Activated CD4-positive, alpha-beta T cell treated with anti-CD3 and anti-CD28 coated beads, Interleukin-2, amount 50 U/mL, for 16 hours (primary cell): ENCODE data around the gene HCRT.
"Not testable (repeated sequence)": the region's sequence is repeated elsewhere in the genome, so short reads cannot be mapped to it uniquely, and the experiment has no call there.

ENCODE experiments used
- DNase-seq: peaks from one replicate; pipeline ENCODE4 v3.0.0-alpha.2; 2020

HCRT gene

DNA sequence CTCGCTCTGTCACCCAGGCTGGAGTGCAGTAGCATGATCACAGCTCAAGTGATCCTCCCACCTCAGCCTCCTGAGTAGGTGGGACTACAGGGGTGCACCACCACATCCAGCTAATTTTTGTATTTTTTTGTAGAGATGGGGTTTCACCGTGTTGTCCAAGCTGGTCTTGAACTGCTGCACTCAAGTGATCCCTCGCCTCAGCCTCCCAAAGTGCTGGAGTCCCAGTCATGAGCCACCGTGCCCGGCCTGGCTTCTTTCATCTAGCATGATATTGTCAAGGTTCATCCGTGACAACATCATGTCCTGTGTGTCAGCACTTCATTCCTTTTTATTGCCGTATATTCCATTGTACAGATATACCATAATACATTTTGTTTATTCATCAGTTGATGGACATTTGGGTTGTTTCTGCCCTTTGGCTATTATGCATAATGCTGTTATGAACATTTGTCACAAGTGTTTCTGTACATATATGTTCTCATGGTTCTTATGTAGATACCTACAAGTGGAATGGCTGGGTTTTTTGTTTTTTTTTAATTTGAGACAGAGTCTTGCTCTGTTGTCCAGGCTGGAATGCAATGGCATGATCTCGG lies 12.4 kb upstream of the HCRT start:
- no peak for DNase-seq

DNA sequence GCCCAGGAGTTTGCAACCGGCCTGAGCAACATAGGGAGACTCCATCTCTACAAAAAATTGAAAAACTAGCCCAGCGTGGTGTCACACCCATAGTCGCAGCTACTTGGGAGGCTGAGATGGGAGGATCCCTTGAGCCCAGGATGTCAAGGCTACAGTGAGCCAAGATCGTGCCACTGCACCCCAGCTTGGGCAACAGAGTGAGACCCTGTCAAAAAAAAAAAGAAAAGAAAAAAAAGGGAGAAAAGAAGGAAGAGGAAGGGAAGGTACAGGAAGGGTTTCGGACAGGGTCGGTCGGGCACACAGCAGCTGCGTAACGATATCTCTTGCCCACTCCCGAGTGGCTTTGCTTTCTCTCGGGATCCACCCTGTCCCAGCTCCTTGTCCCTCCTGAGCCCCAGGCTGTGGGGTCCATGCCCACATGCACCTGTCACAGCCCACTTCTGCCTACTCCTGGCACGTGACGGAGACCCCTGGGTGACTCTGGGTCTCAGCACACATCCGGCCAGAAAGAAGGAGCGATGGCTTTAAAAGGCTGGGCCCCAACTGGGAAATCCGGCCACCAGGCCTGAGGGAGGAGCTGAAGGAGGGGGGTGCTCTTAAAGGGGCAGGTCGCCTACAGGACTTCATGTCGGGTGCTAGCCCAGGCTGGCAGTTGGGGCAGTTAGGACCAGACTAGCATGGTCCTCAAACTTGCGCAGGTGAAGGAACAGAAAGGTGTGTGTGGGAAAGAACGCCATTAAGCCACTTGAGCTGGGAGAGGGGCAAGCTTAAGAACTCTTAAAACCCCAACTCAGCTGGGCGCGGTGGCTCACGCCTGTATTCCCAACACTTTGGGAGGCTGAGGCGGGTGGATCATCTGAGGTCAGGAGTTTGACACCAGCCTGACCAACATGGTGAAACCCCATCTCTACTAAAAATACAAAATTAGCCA lies 9.0 kb upstream of the HCRT start, which contains the start of gene GHDC:
Gene GHDC, minus strand, starts transcription at position 526 of the 931 bp plus-strand sequence. CDS start 913 bp downstream, outside the sequence.
- DNase-seq: peak; percentile 89

DNA sequence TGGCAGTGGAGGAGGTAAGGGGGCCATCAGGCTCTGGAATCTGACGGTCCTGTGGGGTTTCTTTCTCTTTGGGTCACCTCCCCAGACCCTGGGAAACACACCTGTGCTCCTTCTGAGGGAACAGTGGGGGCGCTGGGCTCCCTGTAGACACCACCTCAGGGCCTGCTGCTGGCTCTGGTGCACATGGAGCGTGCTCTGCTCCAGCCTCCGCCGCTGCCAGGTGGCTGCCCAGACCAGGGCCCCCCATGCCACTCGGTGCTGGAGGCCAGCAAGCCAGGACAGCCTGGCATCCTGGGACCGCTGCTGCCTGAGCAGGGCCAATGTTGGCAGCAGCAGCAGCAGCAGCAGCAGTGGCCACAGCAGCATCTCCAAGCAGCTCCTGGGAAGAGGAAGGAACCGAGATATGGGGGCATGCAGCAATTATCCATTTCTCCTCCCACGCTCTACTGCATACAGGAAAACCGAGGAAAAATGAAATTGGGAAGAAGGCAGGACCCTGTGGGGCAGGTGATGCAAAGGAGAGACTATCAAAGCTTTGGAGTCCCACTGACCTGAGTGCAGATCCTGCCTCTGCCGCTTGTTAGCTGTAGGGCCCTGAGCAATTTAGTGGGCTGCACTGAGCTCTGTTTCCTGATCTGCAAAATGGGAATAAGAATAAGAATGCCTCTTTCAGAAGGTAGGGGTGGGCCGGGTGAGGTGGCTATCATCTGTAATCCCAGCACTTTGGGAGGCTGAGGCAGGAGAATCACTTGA lies 8.1 kb upstream of the HCRT start:
- no peak for DNase-seq

DNA sequence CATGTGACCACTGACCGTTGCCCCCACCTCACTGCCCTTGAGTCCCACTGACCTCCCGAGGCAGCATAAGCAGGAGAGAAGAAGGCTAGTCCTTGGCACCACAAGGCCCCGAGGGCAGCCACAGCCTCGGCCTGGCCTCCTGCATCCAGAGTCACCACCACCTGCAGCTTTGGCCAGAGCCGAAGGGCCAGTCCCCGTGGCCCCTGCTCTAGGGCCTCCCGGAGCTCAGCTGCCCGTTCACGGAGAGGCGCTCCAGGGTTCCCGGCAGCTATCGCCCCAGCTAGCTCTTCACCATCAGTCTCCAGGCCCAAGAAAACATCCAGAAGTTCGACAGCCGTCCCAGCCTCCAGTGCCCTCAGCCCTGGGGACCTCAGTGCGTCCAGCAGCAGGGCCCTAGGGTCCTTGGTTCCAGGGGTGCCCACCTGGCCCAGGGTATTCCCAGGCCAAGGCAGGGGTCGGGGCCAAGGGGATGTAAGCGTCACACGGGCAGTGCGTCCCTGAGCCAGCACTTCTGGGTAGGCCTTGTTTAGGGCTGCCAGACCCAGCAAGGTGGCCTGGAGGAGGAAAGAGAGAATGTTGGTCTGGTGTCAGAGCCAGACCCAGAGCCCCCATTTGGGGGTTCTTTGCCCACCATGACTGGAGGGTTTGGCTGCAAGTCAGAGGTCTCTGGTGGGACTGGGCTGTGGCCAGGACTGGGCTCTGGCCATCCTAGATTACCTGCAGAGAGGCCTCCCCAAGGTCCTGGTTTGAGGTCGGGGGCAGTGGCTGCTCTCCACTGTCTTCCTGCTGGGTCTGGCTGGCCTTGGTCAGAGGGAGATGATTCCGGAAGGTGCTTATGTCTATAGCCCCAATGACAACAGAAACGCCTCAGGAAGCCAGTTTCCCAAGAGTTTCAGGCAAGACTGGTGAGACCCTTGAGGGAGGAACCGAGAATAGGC lies 7.2 kb upstream of the HCRT start:
- DNase-seq: no peak

DNA sequence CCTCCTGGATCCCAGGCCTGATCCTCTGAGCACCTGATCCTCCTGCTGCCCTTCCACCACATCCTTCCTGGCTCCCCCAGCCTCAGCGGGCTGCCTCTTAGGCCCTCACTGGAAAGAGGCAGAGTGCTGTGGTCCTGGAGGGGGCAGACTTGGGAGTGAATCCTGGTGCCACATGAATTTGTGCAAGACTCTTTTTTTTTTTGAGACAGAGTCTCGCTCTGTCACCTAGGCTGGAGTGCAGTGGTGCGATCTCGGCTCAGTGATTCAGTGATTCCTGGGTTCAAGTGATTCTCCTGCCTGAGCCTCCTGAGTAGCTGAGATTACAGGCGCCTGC lies 6.0 kb upstream of the HCRT start:
- DNase-seq: no peak

DNA sequence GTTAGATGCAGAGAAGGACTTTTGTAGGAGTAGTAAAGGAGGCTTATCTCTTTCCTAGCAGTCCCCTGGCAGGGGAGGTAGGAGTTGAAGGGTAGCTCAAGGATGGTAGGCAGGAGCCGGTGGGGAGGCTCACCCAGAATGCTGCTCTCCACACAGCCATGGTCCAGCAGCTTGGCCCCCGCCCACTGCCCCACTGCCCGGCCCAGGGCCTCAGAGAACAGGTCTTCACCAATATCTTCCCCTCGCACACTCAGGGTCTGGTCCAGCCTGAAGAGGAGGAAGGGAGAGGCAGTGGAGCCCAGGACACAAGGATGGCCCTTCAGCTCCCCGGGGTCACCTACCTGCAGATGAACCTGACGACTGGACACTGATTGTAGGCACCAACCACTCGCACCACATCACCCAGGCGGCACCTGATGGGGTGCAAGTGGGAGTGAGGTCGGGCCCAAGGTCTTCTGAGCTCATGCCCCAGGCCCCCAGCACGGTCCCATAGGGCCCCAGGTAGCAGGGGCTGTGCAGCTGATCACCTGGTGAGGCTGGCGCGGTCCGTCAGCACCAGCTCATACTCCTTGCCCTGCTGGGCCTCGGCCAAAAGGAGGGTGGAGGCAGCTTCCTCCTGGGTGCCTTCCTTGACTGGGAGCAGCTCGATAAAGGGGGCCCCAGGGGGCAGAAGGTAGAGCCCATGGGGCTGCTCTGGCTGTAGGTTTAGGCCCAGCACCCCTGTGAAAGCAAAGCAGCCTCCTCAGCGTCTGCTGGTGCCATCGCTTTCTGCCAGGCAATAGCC lies 5.4 kb upstream of the HCRT start:
- DNase-seq: no peak

DNA sequence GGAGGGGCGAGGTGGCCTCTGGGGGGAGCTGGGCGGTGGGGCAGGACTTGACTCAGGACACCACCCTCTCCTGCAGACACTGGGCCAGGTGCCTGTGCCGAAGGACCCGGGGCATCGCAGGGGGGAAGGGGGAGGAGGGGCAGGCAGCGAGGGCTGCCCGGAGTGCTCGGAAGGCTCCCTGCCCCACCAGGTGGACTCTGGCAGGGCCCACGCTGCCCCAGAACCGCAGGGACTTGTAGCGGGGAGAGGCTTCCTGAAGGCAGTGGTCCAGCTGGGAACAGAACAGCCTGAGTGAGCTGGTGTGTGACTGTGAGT lies 4.4 kb upstream of the HCRT start:
- DNase-seq: no peak

DNA sequence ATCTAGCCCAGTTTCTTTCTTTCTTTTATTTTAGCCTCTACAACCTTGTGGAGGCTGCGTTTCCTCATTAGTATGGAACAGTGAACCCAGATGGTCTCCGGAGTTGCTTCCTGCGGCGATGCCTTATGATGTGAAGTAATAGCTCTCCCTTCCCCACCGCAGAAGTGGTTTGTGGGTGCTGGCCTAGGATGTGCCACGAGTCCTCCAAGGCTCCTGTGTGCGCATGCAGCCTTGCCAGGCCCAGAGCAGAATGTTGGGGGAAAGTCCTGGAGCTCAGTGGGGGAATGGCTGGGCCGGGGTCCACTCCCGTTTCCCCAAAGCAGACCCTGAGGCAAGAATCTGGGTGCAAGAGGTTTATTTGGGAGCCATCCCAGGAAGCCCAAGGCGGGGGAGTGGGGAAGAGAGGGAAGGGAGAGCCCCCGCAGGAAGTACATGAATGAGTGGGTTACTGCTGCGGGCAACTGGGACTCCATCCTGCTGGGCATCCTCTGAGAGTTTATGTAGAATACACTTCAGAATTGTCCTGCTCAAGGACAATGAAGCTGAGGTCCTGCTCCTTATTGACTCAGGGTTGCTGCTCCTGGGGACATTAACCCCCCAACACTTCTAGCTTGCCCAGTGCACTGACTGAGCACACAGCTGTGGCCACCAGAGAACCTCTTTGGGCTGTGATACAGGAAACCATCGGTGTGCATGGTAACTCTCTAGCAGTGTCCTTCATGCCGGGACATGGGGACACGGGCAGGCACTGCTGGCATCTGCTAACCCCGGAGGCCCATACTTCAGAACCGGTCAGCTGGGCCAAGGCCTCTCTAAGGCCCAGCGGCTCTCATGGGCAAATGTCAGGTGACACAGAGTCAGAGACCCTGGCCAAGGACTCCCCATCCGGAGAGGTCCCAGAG lies 3.7 kb upstream of the HCRT start:
- DNase-seq: no peak

DNA sequence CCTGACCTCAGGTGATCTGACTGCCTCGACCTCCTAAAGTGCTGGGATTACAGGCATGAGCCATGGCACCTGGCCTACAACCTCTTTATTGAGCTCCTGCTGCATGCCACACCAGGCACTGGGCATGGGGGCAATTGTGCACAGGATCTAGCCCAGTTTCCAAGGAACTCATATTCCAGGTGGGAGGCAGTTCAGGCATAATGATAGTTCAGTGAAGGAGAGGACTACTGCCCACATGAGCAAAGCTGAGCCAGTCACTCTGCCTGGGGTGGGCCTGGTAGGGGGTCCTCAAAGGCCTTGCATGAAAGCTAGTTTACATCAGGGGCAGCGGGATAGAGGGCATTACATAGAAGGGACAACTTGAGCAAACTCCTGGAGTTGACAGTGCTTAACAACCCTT lies 2.6 kb upstream of the HCRT start:
- no peak for DNase-seq

DNA sequence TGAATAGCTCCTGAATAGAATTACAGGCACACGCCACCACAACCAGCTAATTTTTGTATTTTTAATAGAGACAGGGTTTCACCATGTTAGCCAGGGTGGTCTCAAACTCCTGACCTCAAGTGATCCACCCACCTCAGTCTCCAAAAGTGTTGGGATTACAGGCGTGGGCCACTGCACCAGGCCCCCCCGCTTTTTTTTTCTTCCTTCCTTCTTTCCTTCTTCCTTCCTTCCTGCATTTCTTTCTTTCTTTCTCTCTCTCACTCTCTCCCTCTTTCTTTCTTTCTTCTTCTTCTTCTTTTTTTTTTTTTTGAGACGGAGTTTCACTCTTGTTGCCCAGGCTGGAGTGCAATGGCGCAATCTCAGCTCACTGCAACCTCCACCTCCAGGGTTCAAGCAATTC lies 939 bp upstream of the HCRT start:
- DNase-seq: not testable (repeated sequence)

DNA sequence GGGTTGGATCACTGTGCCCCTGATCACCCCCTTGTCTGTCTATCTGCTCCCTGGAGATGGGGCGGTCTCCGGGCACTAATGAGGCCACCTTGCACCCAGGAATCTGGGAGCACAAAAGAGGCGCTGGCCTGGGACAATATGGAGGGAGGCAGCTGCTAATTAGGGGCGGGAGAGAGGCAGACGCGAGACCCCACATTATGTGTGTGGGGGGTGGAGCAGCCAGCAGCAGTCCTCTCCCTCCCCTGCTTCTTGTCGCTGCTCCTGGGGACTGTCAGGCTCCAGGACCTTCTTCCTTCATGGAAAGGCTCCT lies 324 bp upstream of the HCRT start:
- DNase-seq: no peak

DNA sequence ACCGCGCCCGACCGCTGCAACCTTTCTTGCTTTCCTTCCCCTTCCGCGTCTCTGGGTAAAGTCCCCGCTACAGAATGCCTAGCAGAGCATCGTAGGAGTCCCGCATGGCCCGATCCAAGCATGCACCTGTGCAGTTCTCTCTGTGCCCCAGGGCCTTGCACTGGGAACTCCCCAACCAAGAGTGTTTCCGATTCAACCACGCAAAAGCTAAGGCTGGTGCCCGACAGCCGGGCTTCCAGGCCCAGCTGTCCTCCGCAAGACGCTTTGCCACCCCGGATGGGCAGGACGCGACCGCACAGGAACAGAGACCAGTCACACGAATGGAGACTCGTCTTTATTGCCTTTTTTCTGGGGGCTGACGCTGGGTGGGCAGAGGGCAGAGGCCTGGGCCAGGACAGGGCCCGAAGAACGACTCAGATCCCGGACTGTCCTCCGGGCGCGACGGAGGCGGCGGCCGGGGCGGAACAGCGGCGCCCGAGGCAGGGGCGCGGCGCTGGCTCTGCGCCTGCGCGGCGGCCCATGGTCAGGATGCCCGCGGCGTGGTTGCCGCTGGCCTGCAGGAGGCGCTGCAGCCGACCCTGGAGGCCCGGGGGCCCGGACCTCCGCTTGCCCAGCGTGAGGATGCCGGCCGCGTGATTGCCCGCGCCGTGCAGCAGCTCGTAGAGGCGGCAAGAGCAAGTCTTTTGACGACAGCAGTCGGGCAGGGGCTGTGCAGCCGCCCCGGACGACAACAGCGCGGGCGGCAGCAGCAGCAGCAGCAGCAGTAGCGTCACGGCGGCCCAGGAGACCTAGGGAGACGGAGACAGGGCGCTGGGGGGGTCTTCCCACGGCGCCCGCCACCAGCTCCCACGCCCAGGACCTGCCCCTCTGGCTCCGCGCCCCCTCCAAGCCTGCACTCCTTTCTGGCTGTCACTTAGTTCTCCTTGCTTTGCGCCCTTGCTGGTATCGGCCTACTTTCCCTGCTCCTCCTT lies 1.2 kb downstream of the HCRT start:
- DNase-seq: peak; percentile 85

DNA sequence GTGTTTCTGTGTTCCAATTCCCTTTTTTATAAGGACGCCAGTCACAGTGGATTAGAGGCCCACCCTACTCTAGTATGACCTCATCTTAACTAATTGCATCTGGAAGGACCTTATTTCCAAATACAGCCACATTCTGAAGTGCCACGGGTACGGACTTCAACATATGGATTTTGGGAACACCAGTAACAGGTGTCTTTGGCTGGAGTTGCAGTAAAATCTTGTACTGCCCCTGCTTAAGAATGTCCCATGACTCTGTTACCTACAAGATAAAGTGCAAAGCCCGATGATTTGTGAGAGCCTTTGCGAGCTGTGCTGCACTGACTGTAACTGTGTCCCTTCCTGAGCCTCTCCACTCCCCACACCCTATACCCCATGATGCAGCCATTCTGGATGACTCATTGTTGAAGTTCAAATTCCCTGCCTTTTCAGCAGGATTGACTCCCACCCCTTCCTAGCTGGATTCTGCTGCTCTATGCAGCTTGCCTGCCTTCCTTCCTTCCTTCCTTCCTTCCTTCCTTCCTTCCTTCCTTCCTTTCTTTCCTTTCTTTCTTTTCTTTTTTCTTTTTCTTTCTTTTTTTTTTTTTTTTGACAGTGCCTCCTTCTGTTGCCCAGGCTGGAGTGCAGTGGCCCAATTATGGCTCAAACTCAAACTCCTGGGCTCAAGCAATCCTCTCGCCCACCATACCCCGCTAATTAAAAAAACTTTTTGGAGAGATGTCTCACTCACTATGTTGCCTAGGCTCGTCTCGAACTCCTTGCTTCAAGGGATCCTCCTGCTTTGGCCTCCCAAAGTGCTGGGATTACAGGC lies 2.1 kb downstream of the HCRT start:
- no peak for DNase-seq

DNA sequence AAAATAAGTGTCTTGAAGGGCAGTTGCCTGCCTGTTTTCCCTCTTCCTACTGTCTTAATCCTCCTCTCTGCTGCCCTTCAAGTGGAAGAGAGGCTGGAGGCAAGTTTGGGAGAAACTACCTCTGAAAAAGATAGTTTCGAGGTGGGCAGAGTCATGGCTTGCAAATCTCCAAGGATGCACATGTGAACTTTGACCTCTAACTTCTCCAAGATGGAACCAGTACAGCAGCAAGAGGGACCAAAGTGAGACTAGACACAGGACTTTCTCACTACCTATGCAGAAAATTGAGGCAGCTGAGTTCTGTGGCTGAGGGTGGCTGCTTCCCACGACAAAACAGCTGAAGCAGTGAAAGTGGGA lies 3.4 kb downstream of the HCRT start:
- no peak for DNase-seq

DNA sequence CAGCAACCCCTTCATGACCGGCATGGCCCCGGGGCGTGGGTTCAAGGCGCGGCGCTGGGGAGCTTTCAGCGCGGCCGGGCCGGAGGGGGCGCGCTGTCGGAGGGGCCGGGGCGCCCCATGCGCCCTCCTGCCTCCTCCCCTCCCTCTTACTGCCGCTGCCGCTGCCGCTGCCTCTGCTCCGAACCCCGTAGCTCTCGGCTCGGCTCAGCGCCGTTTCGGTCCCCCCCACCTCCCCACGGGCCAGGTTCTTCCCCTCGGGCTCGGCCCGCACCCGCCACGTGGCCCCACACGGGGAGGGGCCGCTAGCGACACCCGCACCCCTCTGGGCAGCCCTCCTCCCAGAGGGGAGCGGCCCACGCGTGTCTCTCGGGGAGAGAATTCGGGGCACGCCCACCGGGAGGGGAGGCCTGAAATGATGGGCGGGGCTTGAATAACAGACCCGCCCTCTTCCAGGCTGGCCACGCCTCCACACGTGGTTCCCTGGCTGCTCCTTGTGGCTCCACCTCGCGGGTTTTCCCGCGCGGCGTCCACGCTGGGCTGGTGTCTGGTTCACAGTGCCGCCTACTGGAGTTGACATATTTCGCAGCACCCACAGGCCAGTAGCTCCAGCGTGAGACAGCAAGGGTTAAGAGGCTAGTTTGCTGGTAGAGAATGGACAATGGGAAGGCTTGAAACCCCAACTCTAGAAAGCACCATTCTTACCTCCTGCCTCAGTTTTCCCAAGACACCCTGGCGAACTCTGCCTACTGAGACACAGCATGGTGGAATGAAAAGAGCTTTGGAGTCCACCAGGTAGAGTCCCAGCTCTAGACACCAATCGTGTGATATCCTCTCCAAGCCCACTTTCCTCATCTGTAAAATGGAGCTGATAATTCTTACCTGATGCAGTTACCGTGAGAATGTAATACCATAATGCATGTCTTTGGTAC lies 4.1 kb downstream of the HCRT start, which contains the start of gene KCNH4:
Gene KCNH4, minus strand, starts transcription at position 221 of the 929 bp plus-strand sequence. Its CDS starts 197 bp downstream, at position 24.
- peak; percentile 90 for DNase-seq

DNA sequence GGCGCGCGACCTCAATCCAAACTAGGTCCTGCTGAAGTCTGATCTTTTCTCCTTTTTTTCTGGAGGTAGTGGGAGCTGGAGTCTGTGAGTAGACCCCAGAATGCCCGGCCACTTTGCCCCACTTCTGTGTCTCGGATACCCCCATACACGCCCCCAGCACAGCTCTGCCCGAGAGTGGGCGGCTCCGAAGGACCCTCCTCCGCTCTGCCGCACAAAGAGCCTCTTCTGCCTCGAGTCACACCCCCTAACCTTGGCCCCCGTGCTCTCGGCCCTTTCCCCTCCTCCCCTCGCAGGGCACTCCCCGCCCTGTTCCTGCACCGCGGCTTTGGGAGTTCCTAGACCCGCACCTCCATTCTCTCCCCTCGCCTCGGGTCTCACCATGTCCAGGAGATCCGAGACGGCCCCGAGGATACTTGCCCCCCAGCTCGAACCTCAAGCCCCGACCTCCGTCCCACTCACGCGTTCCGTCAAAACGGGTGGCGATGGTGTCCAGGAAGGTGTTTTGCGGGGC lies 4.8 kb downstream of the HCRT start:
- DNase-seq: no peak

DNA sequence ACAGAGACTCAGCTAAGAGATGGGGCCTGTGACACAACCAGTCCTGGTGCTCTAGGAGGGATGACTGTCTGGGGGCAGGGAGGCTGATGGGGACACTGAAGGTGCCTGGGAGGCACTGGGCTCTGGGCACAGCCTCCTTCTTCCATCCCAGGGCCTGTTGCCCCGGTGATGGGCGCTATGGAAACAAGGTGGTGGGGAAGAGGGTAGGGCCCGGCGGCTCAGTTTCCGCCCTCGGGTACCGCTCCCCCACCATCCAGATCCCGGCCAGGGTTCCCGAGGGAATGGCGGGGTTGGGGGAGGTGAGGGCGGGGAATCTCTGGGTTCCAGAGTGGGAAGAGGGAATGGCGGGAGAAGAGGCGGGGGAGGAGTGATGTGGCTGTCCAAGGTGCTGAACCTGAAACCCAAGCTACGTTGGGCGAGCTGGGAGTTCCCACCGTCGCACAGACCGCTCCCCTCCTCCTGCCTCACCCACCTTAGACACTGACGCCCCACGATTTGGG lies 5.3 kb downstream of the HCRT start:
- no peak for DNase-seq
